B cell (primary cell): Measurements from ENCODE around the gene ORM1.

Experiments
- CTCF ChIP-seq: fragments of 200-600 bp; IDR thresholded peaks from one replicate; pipeline ENCODE4 v1.8.0; 2022; ENCODE audit warnings: antibody characterized with exemption, mild to moderate bottlenecking
- EZH2 ChIP-seq: IDR thresholded peaks from 2 replicates; pipeline ENCODE4 v1.6.1; 2012; ENCODE audit warnings: borderline replicate concordance, low read depth, mild to moderate bottlenecking, moderate library complexity, low read length; ENCODE audit not compliant: insufficient read depth, poor library complexity, severe bottlenecking

GRCh38 chr9:114280636-114281472 lies 42.0 kb upstream of the ORM1 start:
- no peak for TF ChIP-seq EZH2
- TF ChIP-seq CTCF, result no peak
